ENCODE measurements around the gene PRR35. TPM values are rescaled to one million over a fixed set of nuclear protein-coding genes. Genes with fewer than 3 reads are reported as not detected.
A peak's percentile ranks its signal among the peaks of the same experiment; 100 is the strongest.

The PRR35 gene
- total RNA-seq, 2 donors from 2014 or later: 0.12 to 0.64 TPM

GRCh38 chr16:559411-560203, 587 bp upstream of the PRR35 start:
- Mint-ChIP-seq H3K27me3 (peaks cover 0 to 3% of the 10 kb centered on the region in 2 donors), H3K4me3 (no peak overlapping the region), H3K9me3 (no peaks in the 10 kb centered on the region), H3K4me1 (ENCODE audit: low read depth in 2 of 2) (peaks cover 0 to 3% of the 10 kb centered on the region in 2 donors), H3K27ac (no peak overlapping the region), H3K36me3 (no peaks in the 10 kb centered on the region)
- ATAC-seq: no peak
- DNase-seq (ENCODE audit: low spot score): no peak

DNA sequence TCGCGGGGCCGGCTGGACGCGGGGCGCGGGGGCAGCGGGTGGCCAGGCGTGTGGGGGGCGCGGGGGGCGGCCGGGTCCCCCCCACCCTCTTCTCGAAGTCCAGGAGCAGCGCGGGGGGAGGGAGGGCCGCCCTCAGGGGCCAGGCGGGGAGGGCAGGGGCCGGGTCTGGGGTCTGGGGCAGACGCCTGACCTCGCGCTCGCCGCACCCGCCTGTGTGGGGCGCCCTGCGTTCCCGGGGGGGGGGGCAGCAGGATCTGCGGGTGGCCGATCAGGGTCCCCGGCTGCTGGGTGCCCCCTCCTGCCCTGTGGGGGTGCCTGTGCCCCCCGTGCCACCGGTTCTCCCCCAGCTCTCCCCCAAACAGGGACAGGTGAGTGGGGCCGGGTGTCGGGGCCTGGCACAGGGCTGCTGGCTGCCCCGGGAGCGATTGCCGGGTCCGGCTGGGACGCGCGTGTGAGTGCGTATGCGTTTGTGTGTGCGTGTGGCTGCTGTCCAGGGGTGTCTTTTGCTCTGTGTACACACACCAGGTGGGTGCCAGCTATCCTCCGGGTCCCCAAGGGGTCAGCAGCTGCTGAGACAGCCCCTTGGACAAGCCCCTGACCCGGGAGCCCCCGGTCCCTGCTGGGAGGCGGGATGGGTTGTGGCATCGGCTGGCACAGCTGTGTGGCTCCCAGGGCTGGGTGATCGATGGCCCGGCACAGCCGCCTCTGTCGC, 663 bp downstream of the PRR35 start:
- ATAC-seq: no peak
- peaks cover 0 to 3% of the 10 kb centered on the region in 2 donors for H3K27me3 Mint-ChIP-seq
- H3K27ac Mint-ChIP-seq: no peak overlapping the region
- no peak for DNase-seq (ENCODE audit: low spot score)
- no peaks in the 10 kb centered on the region for H3K36me3 Mint-ChIP-seq
- H3K4me1 Mint-ChIP-seq (ENCODE audit: low read depth in 2 of 2): peaks cover 0 to 3% of the 10 kb centered on the region in 2 donors
- no peaks in the 10 kb centered on the region for H3K9me3 Mint-ChIP-seq
- H3K4me3 Mint-ChIP-seq: no peak overlapping the region

GRCh38 chr16:561413-561794, 1.2 kb downstream of the PRR35 start:
- Mint-ChIP-seq H3K4me3 (no peak overlapping the region), H3K36me3 (no peaks in the 10 kb centered on the region), H3K9me3 (no peaks in the 10 kb centered on the region), H3K27me3 (peaks cover 0 to 3% of the 10 kb centered on the region in 2 donors), H3K27ac (no peak overlapping the region), H3K4me1 (ENCODE audit: low read depth in 2 of 2) (peaks cover 0 to 3% of the 10 kb centered on the region in 2 donors)
- no peak for ATAC-seq
- no peak for DNase-seq (ENCODE audit: low spot score)

GRCh38 chr16:561957-562938, 2.1 kb downstream of the PRR35 start:
- H3K9me3 Mint-ChIP-seq: no peaks in the 10 kb centered on the region
- H3K27me3 Mint-ChIP-seq: peaks cover 0 to 3% of the 10 kb centered on the region in 2 donors
- H3K4me1 Mint-ChIP-seq (ENCODE audit: low read depth in 2 of 2): peaks cover 0 to 3% of the 10 kb centered on the region in 2 donors
- no peak overlapping the region for H3K27ac Mint-ChIP-seq
- ATAC-seq (no peak), DNase-seq (ENCODE audit: low spot score) (no peak)
- H3K4me3 Mint-ChIP-seq: no peak overlapping the region
- H3K36me3 Mint-ChIP-seq: no peaks in the 10 kb centered on the region

DNA sequence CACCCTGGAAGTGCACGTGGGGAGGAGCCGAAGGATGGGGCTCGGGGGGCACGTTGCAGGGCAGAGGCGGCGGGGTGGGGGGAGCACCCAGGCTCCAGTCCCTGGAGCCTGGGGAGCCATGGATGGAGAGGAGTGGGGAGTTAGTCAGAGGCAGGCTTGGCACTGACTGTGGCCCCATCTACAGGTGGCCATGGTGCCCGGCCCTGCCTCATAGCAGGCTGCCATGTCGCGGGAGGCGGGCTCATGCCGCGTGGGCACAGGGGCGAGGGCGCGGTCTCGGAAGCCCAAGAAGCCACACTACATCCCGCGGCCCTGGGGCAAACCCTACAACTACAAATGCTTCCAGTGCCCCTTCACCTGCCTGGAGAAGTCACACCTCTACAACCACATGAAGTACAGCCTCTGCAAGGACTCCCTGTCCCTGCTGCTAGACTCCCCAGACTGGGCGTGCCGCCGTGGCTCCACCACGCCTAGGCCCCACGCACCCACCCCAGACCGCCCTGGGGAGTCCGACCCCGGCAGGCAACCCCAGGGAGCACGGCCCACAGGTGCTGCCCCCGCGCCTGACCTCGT, 3.0 kb downstream of the PRR35 start:
- ATAC-seq: no peak
- no peak overlapping the region for H3K27ac Mint-ChIP-seq
- H3K4me1 Mint-ChIP-seq (ENCODE audit: low read depth in 2 of 2): peaks cover 0 to 3% of the 10 kb centered on the region in 2 donors

GRCh38 chr16:564690-565418, 4.7 kb downstream of the PRR35 start:
- no peak for ATAC-seq
- no peak overlapping the region for H3K4me3 Mint-ChIP-seq
- H3K27ac Mint-ChIP-seq: no peak overlapping the region
- DNase-seq (ENCODE audit: low spot score): no peak
- no peaks in the 10 kb centered on the region for H3K9me3 Mint-ChIP-seq
- H3K4me1 Mint-ChIP-seq (ENCODE audit: low read depth in 2 of 2): peaks cover 7% of the 10 kb centered on the region in 2 donors
- no peaks in the 10 kb centered on the region for H3K27me3 Mint-ChIP-seq
- H3K36me3 Mint-ChIP-seq: no peaks in the 10 kb centered on the region

More for the DNA sequence above, 3.0 kb downstream of the PRR35 start:
- Mint-ChIP-seq H3K9me3 (no peaks in the 10 kb centered on the region), H3K27me3 (peaks cover 0 to 3% of the 10 kb centered on the region in 2 donors), H3K4me3 (no peak overlapping the region), H3K36me3 (no peaks in the 10 kb centered on the region)
- no peak for DNase-seq (ENCODE audit: low spot score)

GRCh38 chr16:565419-566330, 5.5 kb downstream of the PRR35 start:
- DNase-seq (ENCODE audit: low spot score) (no peak), ATAC-seq (no peak)
- H3K4me1 Mint-ChIP-seq (ENCODE audit: low read depth in 2 of 2): peaks cover 7 to 9% of the 10 kb centered on the region in 2 donors
- H3K4me3 Mint-ChIP-seq: no peak overlapping the region
- H3K9me3 Mint-ChIP-seq: no peaks in the 10 kb centered on the region
- H3K36me3 Mint-ChIP-seq: no peaks in the 10 kb centered on the region
- H3K27ac Mint-ChIP-seq: no peak overlapping the region
- no peaks in the 10 kb centered on the region for H3K27me3 Mint-ChIP-seq

DNA sequence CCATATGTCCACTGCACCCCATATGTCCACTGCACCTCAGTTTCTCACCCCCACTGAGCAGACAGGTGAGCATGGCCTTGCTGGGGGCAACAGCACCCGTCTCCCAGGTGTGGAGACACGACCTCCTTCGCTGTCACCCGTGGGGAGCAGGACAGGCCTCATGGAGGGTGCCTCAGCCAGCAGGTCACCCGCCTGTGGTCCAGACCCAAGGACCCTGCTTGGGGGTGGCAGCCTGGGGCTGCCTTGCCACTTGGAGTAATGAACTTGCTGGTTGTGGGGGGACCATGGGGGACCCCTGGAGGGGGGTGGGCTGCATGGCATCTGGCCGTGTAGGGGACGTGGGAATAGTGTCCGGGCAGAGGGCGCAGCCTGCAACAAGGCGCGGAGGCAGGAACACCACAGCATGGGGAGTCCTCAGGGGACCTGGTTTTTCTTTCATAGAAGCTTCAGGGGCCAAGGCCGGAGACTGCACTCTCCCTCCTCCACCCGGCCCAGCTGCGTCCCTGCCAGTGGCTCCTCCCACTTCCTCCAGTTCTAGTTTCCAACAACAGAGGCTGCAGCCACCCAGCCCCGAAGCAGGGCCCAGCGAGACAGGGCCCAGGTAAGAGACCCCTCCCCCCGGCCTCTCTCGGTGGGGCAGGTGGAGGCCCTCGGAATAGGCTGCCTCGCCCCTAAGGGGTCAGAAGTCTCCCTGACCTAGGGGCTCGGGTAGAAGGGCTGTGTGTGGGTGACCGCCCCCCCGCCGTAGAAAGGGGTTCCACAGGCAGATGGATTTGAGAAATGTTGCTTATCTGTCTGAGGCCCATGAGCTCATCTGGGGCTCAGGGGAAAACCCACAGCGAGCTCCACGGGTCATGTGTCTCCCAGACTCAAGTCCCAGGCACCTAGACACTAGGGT, 6.5 kb downstream of the PRR35 start, which contains the start of gene NHLRC4:
NHLRC4 (plus strand) TSS at position 531 of the 898 bp plus-strand sequence. CDS start 1,043 bp downstream, outside the sequence.
- Mint-ChIP-seq H3K27ac (no peak within 1 kb of the TSS), H3K4me1 (ENCODE audit: low read depth in 2 of 2) (peaks cover 18 to 19% of the 10 kb centered on the region in 2 donors), H3K9me3 (no peaks in the 10 kb centered on the region), H3K4me3 (peak within 1 kb of the TSS; percentile 17), H3K36me3 (no peaks in the 10 kb centered on the region), H3K27me3 (no peaks in the 10 kb centered on the region)
- DNase-seq (ENCODE audit: low spot score) (no peak), ATAC-seq (no peak)

DNA sequence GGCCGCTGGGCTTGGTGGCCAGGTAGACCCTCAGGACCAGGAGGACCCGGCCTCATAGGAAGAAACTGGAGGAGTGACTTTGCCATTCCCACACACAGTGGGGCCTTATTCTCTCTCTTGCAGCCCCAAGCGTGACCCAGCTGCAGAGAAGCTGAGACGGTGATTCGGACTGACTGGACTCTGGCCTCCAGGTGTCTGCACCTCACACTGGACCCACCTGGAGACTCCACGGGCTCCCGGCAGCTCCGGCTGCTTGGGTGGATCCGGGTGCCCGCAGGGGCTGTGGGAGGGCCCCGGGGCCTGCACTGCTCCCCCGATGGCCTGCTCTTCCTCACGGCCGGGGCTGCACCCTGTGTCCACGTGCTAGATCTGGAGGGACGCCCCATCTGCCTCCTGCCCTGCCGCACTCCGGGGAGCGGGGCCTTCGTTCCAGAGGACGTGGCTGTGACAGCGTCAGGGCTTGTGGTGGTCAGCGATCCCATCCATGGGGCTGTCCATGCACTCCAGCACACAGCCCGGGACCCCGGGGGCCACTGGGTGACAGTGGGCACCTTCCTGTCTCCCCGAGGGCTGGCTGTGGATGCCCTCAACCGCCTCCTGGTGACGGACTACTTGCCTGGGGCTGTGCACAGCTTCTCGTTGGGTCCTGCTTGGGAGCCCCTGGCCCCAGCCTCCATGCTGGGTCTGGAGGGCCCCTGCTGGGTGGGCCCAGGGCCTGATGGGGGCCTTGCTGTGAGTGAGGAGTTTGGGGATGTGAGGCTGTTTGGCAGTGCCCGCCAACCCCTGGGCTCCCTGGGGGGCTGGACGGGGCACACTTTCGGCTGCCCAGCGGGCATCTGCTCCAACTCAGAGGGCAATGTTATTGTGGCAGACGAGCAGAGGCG, 7.4 kb downstream of the PRR35 start:
- DNase-seq (ENCODE audit: low spot score) (no peak), ATAC-seq (no peak)
- Mint-ChIP-seq H3K27ac (no peak overlapping the region), H3K9me3 (no peaks in the 10 kb centered on the region), H3K4me1 (ENCODE audit: low read depth in 2 of 2) (peaks cover 21 to 22% of the 10 kb centered on the region in 2 donors), H3K4me3 (peak overlapping the region; percentile 17), H3K27me3 (no peaks in the 10 kb centered on the region), H3K36me3 (no peaks in the 10 kb centered on the region)

GRCh38 chr16:568401-569258, 8.4 kb downstream of the PRR35 start:
- no peak for DNase-seq (ENCODE audit: low spot score)
- Mint-ChIP-seq H3K36me3 (no peaks in the 10 kb centered on the region), H3K4me3 (peak overlapping the region; percentile 81), H3K27me3 (no peaks in the 10 kb centered on the region), H3K9me3 (no peaks in the 10 kb centered on the region), H3K4me1 (ENCODE audit: low read depth in 2 of 2) (peaks cover 21 to 22% of the 10 kb centered on the region in 2 donors), H3K27ac (peak overlapping the region; percentile 74 to 88)
- ATAC-seq: no peak
